Tibial nerve (tissue), 4 donors: ENCODE measurements around the gene MS4A10.

Experiments used
- EP300 ChIP-seq, 2 donors: sonication (generic); formaldehyde crosslinking; IDR thresholded peaks; one replicate each; pipeline ENCODE4 v1.6.1; 2017; ENCODE audit warnings: antibody characterized with exemption in 2 of 2, mild to moderate bottlenecking in 1 of 2
- TF ChIP-seq, protein P1 (sequence below), 5 experiments: fragments of 200-600 bp in 3 of 5; fragments of 450-650 bp in 2 of 5; sonication (generic) in 3 of 5; IDR thresholded peaks; one replicate each; pipeline ENCODE4 v1.5.1; 2016 to 2019; ENCODE audit warnings: antibody characterized with exemption in 5 of 5, mild to moderate bottlenecking in 3 of 5, moderate library complexity in 2 of 5

DNA sequence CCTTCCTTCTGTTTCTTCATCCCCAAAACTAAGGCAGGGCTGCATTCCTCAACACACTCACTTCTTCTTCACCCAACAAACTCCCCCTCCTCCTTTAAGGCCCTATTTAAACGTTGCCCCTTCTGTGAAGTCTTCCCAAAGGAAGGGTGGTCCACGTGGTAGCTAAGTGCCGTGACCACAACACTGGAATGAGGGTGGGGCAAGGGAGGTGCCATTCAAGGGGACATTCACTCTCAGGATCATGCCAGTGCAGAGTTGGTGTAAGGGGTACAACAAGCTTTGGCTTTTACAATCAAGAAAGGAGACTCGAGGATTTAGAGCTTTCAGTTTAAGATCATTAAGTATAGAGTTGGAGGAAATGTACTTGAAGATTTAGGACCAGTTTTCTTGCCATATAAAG is 8.0 kb upstream of the MS4A10 start:
- no peak for TF ChIP-seq EP300 (IDR thresholded peaks at IDR 0.05)
- TF ChIP-seq, protein P1, sequence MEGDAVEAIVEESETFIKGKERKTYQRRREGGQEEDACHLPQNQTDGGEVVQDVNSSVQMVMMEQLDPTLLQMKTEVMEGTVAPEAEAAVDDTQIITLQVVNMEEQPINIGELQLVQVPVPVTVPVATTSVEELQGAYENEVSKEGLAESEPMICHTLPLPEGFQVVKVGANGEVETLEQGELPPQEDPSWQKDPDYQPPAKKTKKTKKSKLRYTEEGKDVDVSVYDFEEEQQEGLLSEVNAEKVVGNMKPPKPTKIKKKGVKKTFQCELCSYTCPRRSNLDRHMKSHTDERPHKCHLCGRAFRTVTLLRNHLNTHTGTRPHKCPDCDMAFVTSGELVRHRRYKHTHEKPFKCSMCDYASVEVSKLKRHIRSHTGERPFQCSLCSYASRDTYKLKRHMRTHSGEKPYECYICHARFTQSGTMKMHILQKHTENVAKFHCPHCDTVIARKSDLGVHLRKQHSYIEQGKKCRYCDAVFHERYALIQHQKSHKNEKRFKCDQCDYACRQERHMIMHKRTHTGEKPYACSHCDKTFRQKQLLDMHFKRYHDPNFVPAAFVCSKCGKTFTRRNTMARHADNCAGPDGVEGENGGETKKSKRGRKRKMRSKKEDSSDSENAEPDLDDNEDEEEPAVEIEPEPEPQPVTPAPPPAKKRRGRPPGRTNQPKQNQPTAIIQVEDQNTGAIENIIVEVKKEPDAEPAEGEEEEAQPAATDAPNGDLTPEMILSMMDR (IDR thresholded peaks at IDR 0.05): no peak
